ENCODE results near the gene ZAR1L.

GRCh38 chr13:32300920-32301319 lies 14.2 kb downstream of the ZAR1L start:
- TF ChIP-seq CTCF (conservative IDR thresholded peaks at IDR 0.05; ENCODE audit: low read length) = no peak
- no peak for TF ChIP-seq EZH2phosphoT487 (IDR thresholded peaks at IDR 0.05; ENCODE audit: borderline replicate concordance)

Data from Loucy (cell line).